Liver (tissue), 9 donors: ENCODE data around the gene FCGBP. TPM values are rescaled to one million over a fixed set of nuclear protein-coding genes. Genes with fewer than 3 reads are reported as not detected.

Experiments
- DNase-seq: peaks from one replicate; pipeline ENCODE4 v3.0.0-alpha.2; 2017; ENCODE audit warnings: low spot score
- H3K27ac ChIP-seq, 2 donors: one replicate each; pipeline ENCODE4 v1.7.0; 2013; ENCODE audit warnings: inconsistent platforms in 2 of 2, low read length in 2 of 2, control low read depth in 1 of 2, low read depth in 1 of 2, mild to moderate bottlenecking in 1 of 2
- H3K27me3 ChIP-seq, 4 donors: one replicate each; pipeline versions ENCODE4 v1.6.1 to v1.7.0; 2013; ENCODE audit warnings: low read length in 3 of 4, inconsistent platforms in 1 of 4, mild to moderate bottlenecking in 1 of 4, moderate library complexity in 1 of 4; ENCODE audit not compliant: control insufficient read depth in 4 of 4, insufficient read depth in 4 of 4
- H3K36me3 ChIP-seq, 4 donors: one replicate each; pipeline versions ENCODE4 v1.6.1 to v1.7.0; 2013; ENCODE audit warnings: low read length in 3 of 4, mild to moderate bottlenecking in 3 of 4, low read depth in 1 of 4, moderate library complexity in 1 of 4; ENCODE audit not compliant: control insufficient read depth in 4 of 4, insufficient read depth in 3 of 4
- H3K4me1 ChIP-seq, 4 donors: one replicate each; pipeline versions ENCODE4 v1.6.1 to v1.7.0; 2013; ENCODE audit warnings: low read length in 3 of 4, mild to moderate bottlenecking in 3 of 4, moderate library complexity in 1 of 4; ENCODE audit not compliant: control insufficient read depth in 4 of 4, insufficient read depth in 4 of 4
- H3K4me3 ChIP-seq, 3 donors: one replicate each; pipeline versions ENCODE4 v1.6.1 to v1.7.0; 2013; ENCODE audit warnings: low read length in 3 of 3, control low read depth in 1 of 3, low read depth in 1 of 3, mild to moderate bottlenecking in 1 of 3
- H3K9ac ChIP-seq, 2 donors: one replicate each; pipeline ENCODE4 v1.7.0; 2013; ENCODE audit warnings: low read length in 2 of 2, mild to moderate bottlenecking in 2 of 2, moderate library complexity in 2 of 2, control low read depth in 1 of 2, low read depth in 1 of 2
- H3K9me3 ChIP-seq, 4 donors: one replicate each; pipeline versions ENCODE4 v1.6.1 to v1.7.0; 2013; ENCODE audit warnings: low read length in 3 of 4; ENCODE audit not compliant: control insufficient read depth in 4 of 4
- ATF3 ChIP-seq: IDR thresholded peaks from 2 replicates; pipeline ENCODE4 v1.6.1; 2016; ENCODE audit warnings: antibody characterized with exemption
- CTCF ChIP-seq: fragments of 150-350 bp; IDR thresholded peaks from 2 replicates; pipeline ENCODE4 v1.5.1; 2017; ENCODE audit warnings: improper control_type of control experiment, low read depth, low read length; ENCODE audit not compliant: missing input control
- EGR1 ChIP-seq, 2 donors: IDR thresholded peaks; 2 replicates each; pipeline ENCODE4 v1.6.1; 2016 to 2018; ENCODE audit warnings: antibody characterized with exemption in 2 of 2, low read depth in 2 of 2
- FOXA1 ChIP-seq: IDR thresholded peaks from 2 replicates; pipeline ENCODE4 v1.6.1; 2016; ENCODE audit warnings: antibody characterized with exemption
- FOXA2 ChIP-seq: IDR thresholded peaks from 2 replicates; pipeline ENCODE4 v1.6.1; 2016; ENCODE audit warnings: antibody characterized with exemption
- GABPA ChIP-seq, 2 donors: IDR thresholded peaks in 1 of 2; conservative IDR thresholded peaks in 1 of 2; 2 replicates each; pipeline ENCODE4 v1.6.1; 2016; ENCODE audit warnings: antibody characterized with exemption in 2 of 2, mild to moderate bottlenecking in 1 of 2, moderate library complexity in 1 of 2
- HNF4A ChIP-seq, 2 donors: conservative IDR thresholded peaks; 2 replicates each; pipeline ENCODE4 v1.6.1; 2016; ENCODE audit warnings: antibody characterized with exemption in 2 of 2, mild to moderate bottlenecking in 2 of 2
- HNF4G ChIP-seq: IDR thresholded peaks from 2 replicates; pipeline ENCODE4 v1.6.1; 2016; ENCODE audit warnings: antibody characterized with exemption
- JUND ChIP-seq, 2 donors: IDR thresholded peaks; 2 replicates each; pipeline ENCODE4 v1.6.1; 2016; ENCODE audit warnings: antibody characterized with exemption in 2 of 2
- MAX ChIP-seq: IDR thresholded peaks from 2 replicates; pipeline ENCODE4 v1.6.1; 2016; ENCODE audit warnings: antibody characterized with exemption
- NR2F2 ChIP-seq: IDR thresholded peaks from 2 replicates; pipeline ENCODE4 v1.6.1; 2016; ENCODE audit warnings: antibody characterized with exemption
- RAD21 ChIP-seq, 2 donors: IDR thresholded peaks; 2 replicates each; pipeline ENCODE4 v1.6.1; 2016; ENCODE audit warnings: antibody characterized with exemption in 2 of 2, mild to moderate bottlenecking in 2 of 2
- REST ChIP-seq: IDR thresholded peaks from 2 replicates; pipeline ENCODE4 v1.6.1; 2016; ENCODE audit warnings: antibody characterized with exemption, mild to moderate bottlenecking
- TAF1 ChIP-seq: conservative IDR thresholded peaks from 2 replicates; pipeline ENCODE4 v1.6.1; 2016; ENCODE audit warnings: antibody characterized with exemption, mild to moderate bottlenecking
- YY1 ChIP-seq: IDR thresholded peaks from 2 replicates; pipeline ENCODE4 v1.6.1; 2016; ENCODE audit warnings: antibody characterized with exemption, mild to moderate bottlenecking
- ZBTB33 ChIP-seq: IDR thresholded peaks from 2 replicates; pipeline ENCODE4 v1.6.1; 2016; ENCODE audit warnings: antibody characterized with exemption
- WGBS: extraction: QIAGEN DNeasy Blood & Tissue Kit; methylation state at CpG from one replicate; pipeline ENCODE4 v1.1.7; 2013; 5-methylcytosine and 5-hydroxymethylcytosine counted together
- polyA plus RNA-seq, 2 donors: library from polyadenylated mRNA; stranded (reverse) in 1 of 2; unstranded in 1 of 2; fragments of 200-250 nt in 1 of 2; fragments of >200 nt in 1 of 2; fragmentation: Nextera tagmentation in 1 of 2; extraction: Ambion mirVana in 1 of 2; gene quantifications; one replicate each; pipeline versions ENCODE4 v1.2.1 to v1.2.3, GENCODE V29; 2013 to 2015
- total RNA-seq, 2 donors: library from RNA; depleted of rRNA; stranded (reverse); fragments of >200 nt; gene quantifications; one replicate each; pipeline ENCODE4 v1.2.3, GENCODE V29; 2014
- donor health status: healthy.
- donor health status: healthy.
- donor health status: healthy.
- donor health status: healthy.
- donor health status: healthy.

FCGBP gene
- total and polyA plus RNA-seq, 4 donors, result 0.08 to 32.9 (median 0.95) TPM

- TF ChIP-seq ATF3 (no peak), JUND (IDR thresholded peaks at IDR 0.05) (no peak), RAD21 (IDR thresholded peaks at IDR 0.05) (no peak), YY1 (no peak), TAF1 (no peak), FOXA1 (no peak)
Measured at GRCh38 chr19:39951686-39952085, 17.3 kb upstream of the FCGBP start (continued).

GRCh38 chr19:39951065-39951650 lies 16.7 kb upstream of the FCGBP start:
- H3K27me3 ChIP-seq, result no peaks in the 10 kb centered on the region
- H3K4me1 ChIP-seq, result no peaks in the 10 kb centered on the region
- no peak overlapping the region for H3K4me3 ChIP-seq
- H3K27ac ChIP-seq, result no peak overlapping the region
- H3K9me3 ChIP-seq, result no peaks in the 10 kb centered on the region
- TF ChIP-seq REST, result no peak
- no peak for TF ChIP-seq TAF1
- no peak for TF ChIP-seq FOXA2
- no peak for TF ChIP-seq GABPA (IDR thresholded peaks at IDR 0.05 in 1 of 2, conservative IDR thresholded peaks at IDR 0.05 in 1 of 2)
- no peak for TF ChIP-seq FOXA1
- no peak overlapping the region for H3K9ac ChIP-seq
- DNase-seq, result no peak
- H3K36me3 ChIP-seq, result no peaks in the 10 kb centered on the region
- 93% methylated on average over 2 of the region's 2 CpGs for WGBS

- Histone ChIP-seq H3K36me3 (no peaks in the 10 kb centered on the region), H3K27me3 (no peaks in the 10 kb centered on the region), H3K9ac (no peak overlapping the region), H3K4me3 (no peak overlapping the region), H3K9me3 (no peaks in the 10 kb centered on the region), H3K4me1 (peaks cover 0 to 3% (median 2%) of the 10 kb centered on the region in 4 donors), H3K27ac (no peak overlapping the region)
- DNase-seq, result no peak
- WGBS, result 91% methylated on average over 2 of the region's 2 CpGs
- no peak for TF ChIP-seq HNF4G
- no peak for TF ChIP-seq FOXA2
- TF ChIP-seq YY1, result no peak
- no peak for TF ChIP-seq REST
- no peak for TF ChIP-seq JUND (IDR thresholded peaks at IDR 0.05)
- no peak for TF ChIP-seq MAX
- no peak for TF ChIP-seq GABPA (IDR thresholded peaks at IDR 0.05 in 1 of 2, conservative IDR thresholded peaks at IDR 0.05 in 1 of 2)
- no peak for TF ChIP-seq FOXA1
- TF ChIP-seq ZBTB33, result no peak
- TF ChIP-seq HNF4A (conservative IDR thresholded peaks at IDR 0.05), result no peak
- TF ChIP-seq NR2F2, result no peak
- TF ChIP-seq CTCF, result no peak
- TF ChIP-seq TAF1, result no peak
- no peak for TF ChIP-seq EGR1 (IDR thresholded peaks at IDR 0.05; ENCODE audit: low read depth in 2 of 2)
- no peak for TF ChIP-seq ATF3
Measured at GRCh38 chr19:39949026-39949747, 14.8 kb upstream of the FCGBP start.
